Fibroblast of lung (primary cell): ENCODE data around the gene CLCN4.

Experiments
- EZH2 ChIP-seq: IDR thresholded peaks from 2 replicates; pipeline ENCODE4 v1.5.1; 2012; ENCODE audit warnings: low read length, control low read depth, mild to moderate bottlenecking; ENCODE audit errors: missing control alignments
- TF ChIP-seq, protein P1 (sequence below), 2 donors: IDR thresholded peaks in 1 of 2; conservative IDR thresholded peaks in 1 of 2; 1 replicate in 1 of 2; 2 replicates in 1 of 2; pipeline ENCODE4 v1.5.1; 2011 to 2012; ENCODE audit warnings: low read length in 2 of 2, control low read depth in 1 of 2, inconsistent platforms in 1 of 2, low read depth in 1 of 2, mild to moderate bottlenecking in 1 of 2

GRCh38 chrX:10140264-10140663 lies 16.5 kb upstream of the CLCN4 start:
- TF ChIP-seq, protein P1, sequence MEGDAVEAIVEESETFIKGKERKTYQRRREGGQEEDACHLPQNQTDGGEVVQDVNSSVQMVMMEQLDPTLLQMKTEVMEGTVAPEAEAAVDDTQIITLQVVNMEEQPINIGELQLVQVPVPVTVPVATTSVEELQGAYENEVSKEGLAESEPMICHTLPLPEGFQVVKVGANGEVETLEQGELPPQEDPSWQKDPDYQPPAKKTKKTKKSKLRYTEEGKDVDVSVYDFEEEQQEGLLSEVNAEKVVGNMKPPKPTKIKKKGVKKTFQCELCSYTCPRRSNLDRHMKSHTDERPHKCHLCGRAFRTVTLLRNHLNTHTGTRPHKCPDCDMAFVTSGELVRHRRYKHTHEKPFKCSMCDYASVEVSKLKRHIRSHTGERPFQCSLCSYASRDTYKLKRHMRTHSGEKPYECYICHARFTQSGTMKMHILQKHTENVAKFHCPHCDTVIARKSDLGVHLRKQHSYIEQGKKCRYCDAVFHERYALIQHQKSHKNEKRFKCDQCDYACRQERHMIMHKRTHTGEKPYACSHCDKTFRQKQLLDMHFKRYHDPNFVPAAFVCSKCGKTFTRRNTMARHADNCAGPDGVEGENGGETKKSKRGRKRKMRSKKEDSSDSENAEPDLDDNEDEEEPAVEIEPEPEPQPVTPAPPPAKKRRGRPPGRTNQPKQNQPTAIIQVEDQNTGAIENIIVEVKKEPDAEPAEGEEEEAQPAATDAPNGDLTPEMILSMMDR (conservative IDR thresholded peaks at IDR 0.05 in 1 of 2, IDR thresholded peaks at IDR 0.05 in 1 of 2; ENCODE audit: low read depth in 1 of 2, low read length in 2 of 2): no peak
- TF ChIP-seq EZH2: no peak
